Measurements from ENCODE around the gene CELA2B. TPM values are rescaled to one million over a fixed set of nuclear protein-coding genes. Genes with fewer than 3 reads are reported as not detected.

Gene CELA2B
- total RNA-seq, 2 experiments from 2014 or later: not detected

DNA sequence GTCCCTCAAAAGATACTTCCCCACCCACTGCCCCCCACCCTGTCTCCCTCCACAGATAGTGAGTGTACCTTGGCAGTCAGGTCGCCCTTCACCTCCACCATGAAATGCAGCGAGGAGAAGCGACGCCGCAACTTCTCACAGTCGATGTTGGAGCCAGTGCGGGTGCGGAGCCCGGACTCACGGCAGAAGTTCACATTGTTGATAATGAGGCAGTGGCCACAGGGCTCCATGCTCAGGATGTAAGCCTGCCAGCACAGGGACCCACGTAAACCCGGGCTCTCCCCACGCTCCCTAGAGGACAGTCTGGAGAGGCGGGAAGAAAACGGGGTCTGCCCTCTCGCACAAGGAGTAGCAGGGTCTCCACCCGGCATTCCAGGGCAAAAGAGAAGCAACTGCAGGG, 30.9 kb downstream of the CELA2B start:
- Mint-ChIP-seq H3K27me3 (no peaks in the 10 kb centered on the region), H3K36me3 (ENCODE audit: low read depth) (peaks cover 4% of the 10 kb centered on the region), H3K4me1 (ENCODE audit: low read depth) (peaks cover 2% of the 10 kb centered on the region), H3K9me3 (no peaks in the 10 kb centered on the region), H3K4me3 (no peak overlapping the region), H3K27ac (no peak overlapping the region)
- ChIA-PET CTCF (no interaction called here), POLR2A (no interaction called here)
- ATAC-seq (no peak), DNase-seq (no peak)
- TF ChIP-seq, protein P1, sequence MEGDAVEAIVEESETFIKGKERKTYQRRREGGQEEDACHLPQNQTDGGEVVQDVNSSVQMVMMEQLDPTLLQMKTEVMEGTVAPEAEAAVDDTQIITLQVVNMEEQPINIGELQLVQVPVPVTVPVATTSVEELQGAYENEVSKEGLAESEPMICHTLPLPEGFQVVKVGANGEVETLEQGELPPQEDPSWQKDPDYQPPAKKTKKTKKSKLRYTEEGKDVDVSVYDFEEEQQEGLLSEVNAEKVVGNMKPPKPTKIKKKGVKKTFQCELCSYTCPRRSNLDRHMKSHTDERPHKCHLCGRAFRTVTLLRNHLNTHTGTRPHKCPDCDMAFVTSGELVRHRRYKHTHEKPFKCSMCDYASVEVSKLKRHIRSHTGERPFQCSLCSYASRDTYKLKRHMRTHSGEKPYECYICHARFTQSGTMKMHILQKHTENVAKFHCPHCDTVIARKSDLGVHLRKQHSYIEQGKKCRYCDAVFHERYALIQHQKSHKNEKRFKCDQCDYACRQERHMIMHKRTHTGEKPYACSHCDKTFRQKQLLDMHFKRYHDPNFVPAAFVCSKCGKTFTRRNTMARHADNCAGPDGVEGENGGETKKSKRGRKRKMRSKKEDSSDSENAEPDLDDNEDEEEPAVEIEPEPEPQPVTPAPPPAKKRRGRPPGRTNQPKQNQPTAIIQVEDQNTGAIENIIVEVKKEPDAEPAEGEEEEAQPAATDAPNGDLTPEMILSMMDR (IDR thresholded peaks at IDR 0.05): no peak
- intact Hi-C loops (cut with micrococcal nuclease): no loop called here

DNA sequence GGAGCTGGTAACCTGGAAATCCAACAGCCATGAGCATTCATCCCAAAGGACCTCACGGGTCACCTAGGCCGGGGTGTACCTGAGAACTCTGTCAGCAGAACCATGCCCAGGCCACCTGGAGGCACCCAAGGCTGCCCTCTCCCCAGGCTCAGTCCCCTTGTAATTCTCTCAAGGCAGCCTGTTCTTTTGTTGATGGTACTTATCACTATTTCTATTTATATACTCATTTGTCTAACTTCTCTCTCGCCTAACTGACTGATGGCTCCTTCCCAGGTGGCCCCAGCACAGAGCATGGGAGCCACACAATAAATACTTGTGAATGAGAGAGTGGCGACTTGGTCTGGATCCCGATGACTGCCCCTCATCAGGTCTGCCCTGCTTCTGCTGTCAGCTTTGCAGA, 31.4 kb downstream of the CELA2B start:
- CTCF ChIA-PET: no interaction called here
- Mint-ChIP-seq H3K4me1 (ENCODE audit: low read depth) (peaks cover 2% of the 10 kb centered on the region), H3K9me3 (no peaks in the 10 kb centered on the region), H3K36me3 (ENCODE audit: low read depth) (peaks cover 3% of the 10 kb centered on the region), H3K27me3 (no peaks in the 10 kb centered on the region), H3K27ac (no peak overlapping the region), H3K4me3 (no peak overlapping the region)
- TF ChIP-seq, protein P1 (IDR thresholded peaks at IDR 0.05): no peak
- intact Hi-C loops (cut with micrococcal nuclease): no loop called here
- ATAC-seq (no peak), DNase-seq (no peak)
- POLR2A ChIA-PET: no interaction called here

DNA sequence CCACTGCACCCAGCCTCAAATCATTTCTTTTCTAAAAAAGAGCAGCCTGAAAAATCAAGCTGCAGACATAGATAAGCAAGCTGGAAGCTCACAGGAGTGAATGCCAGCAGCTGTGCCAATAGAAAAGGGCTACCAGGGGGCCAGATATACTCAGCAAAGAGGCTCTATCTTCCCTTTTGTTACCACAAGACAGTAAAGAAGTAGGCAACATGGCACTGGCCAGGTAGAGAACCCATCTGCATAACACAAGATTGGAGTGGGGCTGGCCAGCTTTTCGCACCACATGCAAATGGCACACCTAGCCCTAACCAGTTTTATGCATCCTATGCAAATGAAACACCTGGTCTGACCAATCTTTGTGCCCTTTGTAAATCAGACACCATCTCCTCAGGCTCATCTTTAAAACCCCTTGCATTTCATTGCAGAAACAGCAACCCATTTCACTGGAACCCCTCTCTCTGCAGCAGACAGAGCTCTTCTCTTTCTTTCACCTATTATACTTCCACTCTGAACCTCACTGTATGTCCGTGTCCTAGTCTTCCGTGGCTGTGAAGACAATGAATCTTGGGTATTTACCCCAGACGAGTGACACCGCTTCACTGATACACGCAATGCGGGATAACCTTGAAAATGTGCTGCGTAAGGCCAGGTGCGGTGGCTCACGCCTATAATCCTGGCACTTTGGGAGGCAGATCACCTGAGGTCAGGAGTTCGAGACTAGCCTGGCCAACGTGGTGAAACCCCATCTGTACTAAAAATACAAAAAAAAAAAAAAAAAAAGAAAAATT, 33.0 kb downstream of the CELA2B start:
- H3K27ac Mint-ChIP-seq: no peak overlapping the region
- CTCF ChIA-PET: no interaction called here
- no peaks in the 10 kb centered on the region for H3K27me3 Mint-ChIP-seq
- intact Hi-C loops (cut with micrococcal nuclease): no loop called here
- DNase-seq (no peak), ATAC-seq (no peak)
- peaks cover 3% of the 10 kb centered on the region for H3K4me1 Mint-ChIP-seq (ENCODE audit: low read depth)
- TF ChIP-seq, protein P1 (IDR thresholded peaks at IDR 0.05): no peak
- H3K4me3 Mint-ChIP-seq: no peak overlapping the region
- H3K9me3 Mint-ChIP-seq: no peaks in the 10 kb centered on the region
- peaks cover 4% of the 10 kb centered on the region for H3K36me3 Mint-ChIP-seq (ENCODE audit: low read depth)
- POLR2A ChIA-PET: no interaction called here

DNA sequence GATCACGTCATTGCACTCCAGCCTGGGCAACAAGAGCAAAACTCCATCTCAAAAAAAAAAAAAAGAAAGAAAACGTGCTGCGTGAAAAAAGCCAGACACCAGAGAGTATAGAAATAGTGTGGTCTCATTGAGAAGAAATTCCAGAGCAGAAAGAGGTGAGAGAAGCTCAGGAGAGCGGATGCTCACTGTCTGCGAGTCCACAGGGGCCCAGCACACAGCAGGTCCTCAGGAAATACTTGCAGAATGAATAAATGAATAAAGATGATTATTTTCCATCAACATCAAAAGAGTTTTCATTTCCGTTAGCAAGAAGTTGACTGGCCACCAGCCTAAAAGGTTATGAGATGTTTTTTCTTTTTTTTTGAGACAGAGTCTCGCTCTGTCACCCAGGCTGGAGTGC, 33.7 kb downstream of the CELA2B start:
- intact Hi-C loops (cut with micrococcal nuclease): no loop called here
- TF ChIP-seq, protein P1 (IDR thresholded peaks at IDR 0.05): no peak
- no peaks in the 10 kb centered on the region for H3K9me3 Mint-ChIP-seq
- no peak for DNase-seq
- ChIA-PET POLR2A (no interaction called here), CTCF (no interaction called here)
- H3K4me3 Mint-ChIP-seq: no peak overlapping the region
- ATAC-seq: no peak
- peaks cover 6% of the 10 kb centered on the region for H3K36me3 Mint-ChIP-seq (ENCODE audit: low read depth)
- no peak overlapping the region for H3K27ac Mint-ChIP-seq
- H3K27me3 Mint-ChIP-seq: no peaks in the 10 kb centered on the region
- H3K4me1 Mint-ChIP-seq (ENCODE audit: low read depth): peaks cover 10% of the 10 kb centered on the region

DNA sequence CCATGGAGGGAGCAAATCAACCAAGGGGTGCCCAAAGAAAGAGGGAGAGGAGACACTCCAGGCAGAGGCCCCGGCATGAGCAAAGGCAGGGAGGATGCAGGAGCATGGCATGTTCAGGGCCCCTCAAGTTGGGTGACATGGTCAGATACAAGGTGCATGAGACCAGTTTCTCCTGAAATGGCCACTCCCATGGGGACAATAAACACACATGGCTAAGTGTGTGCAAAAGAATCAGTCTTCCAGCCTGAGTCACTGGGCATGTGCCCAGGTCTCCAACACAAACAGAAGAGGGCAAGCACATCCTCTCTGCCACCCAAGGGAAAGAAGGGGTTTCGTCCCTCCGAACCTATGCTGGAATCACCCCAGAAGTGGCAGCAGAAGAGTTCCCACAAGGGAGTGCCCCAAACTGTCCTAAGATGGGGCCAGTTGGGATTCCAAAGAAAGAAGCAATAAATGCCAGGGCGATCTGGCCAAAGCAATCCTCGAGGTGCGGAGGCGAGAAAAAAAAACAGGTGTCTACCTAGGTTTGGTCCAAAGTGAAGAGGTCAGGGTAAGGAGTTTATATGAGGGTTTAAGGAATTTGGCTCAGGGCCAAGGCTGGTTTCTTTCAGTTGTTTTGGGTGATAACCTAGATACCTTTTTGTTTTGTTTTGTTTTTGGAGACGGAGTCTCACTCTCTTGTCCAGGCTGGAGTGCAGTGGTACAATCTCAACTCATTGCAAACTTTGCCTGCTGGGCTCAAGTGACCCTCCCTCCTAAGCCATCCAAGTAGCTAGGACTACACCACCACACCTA, 34.9 kb downstream of the CELA2B start:
- ATAC-seq (no peak), DNase-seq (no peak)
- H3K27ac Mint-ChIP-seq: no peak overlapping the region
- H3K4me1 Mint-ChIP-seq (ENCODE audit: low read depth): peaks cover 20% of the 10 kb centered on the region
- ChIA-PET POLR2A (interaction anchor here (1.2 kb wide), 1 partner anchor 18 kb away, joined by 3 read pairs; no protein-coding TSS in a partner anchor), CTCF (no interaction called here)
- no peaks in the 10 kb centered on the region for H3K27me3 Mint-ChIP-seq
- intact Hi-C loops (cut with micrococcal nuclease): no loop called here
- TF ChIP-seq, protein P1 (IDR thresholded peaks at IDR 0.05): no peak
- peaks cover 9% of the 10 kb centered on the region for H3K36me3 Mint-ChIP-seq (ENCODE audit: low read depth)
- H3K9me3 Mint-ChIP-seq: no peaks in the 10 kb centered on the region
- H3K4me3 Mint-ChIP-seq: no peak overlapping the region
